GM12801 (cell line): ENCODE data around the gene ORC2.

Experiments
- CTCF ChIP-seq: IDR thresholded peaks from one replicate; pipeline ENCODE4 v1.5.1; 2011; ENCODE audit warnings: control low read depth; ENCODE audit not compliant: insufficient read length; ENCODE audit errors: extremely low read depth

ORC2 gene

GRCh38 chr2:200985799-200986198 lies 22.3 kb upstream of the ORC2 start:
- TF ChIP-seq CTCF: no peak

GRCh38 chr2:200976710-200977109 lies 13.2 kb upstream of the ORC2 start:
- no peak for TF ChIP-seq CTCF

- no peak for TF ChIP-seq CTCF
Observed at GRCh38 chr2:200975672-200976071, 12.2 kb upstream of the ORC2 start.

GRCh38 chr2:200968735-200969134 lies 5.3 kb upstream of the ORC2 start:
- no peak for TF ChIP-seq CTCF

GRCh38 chr2:200968162-200968561 lies 4.7 kb upstream of the ORC2 start:
- TF ChIP-seq CTCF: no peak

GRCh38 chr2:200966770-200967169 lies 3.3 kb upstream of the ORC2 start:
- no peak for TF ChIP-seq CTCF

GRCh38 chr2:200964498-200964897 lies 1.0 kb upstream of the ORC2 start:
- TF ChIP-seq CTCF: no peak

GRCh38 chr2:200962811-200963123 lies 693 bp downstream of the ORC2 start:
- TF ChIP-seq CTCF: no peak
